Stomach (tissue), 4 donors: ENCODE data around the gene SLA2.

ENCODE experiments used
- EP300 ChIP-seq: sonication (generic); formaldehyde crosslinking; IDR thresholded peaks from one replicate; pipeline ENCODE4 v1.6.1; 2017; ENCODE audit warnings: antibody characterized with exemption
- POLR2A ChIP-seq, 4 donors: fragments of 450-650 bp; IDR thresholded peaks; one replicate each; pipeline ENCODE4 v1.6.1; 2016; ENCODE audit warnings: antibody characterized with exemption in 4 of 4, control low read depth in 2 of 4, mild to moderate bottlenecking in 1 of 4, moderate library complexity in 1 of 4
- POLR2AphosphoS5 ChIP-seq, 3 donors: sonication (generic); formaldehyde crosslinking; IDR thresholded peaks; one replicate each; pipeline ENCODE4 v1.6.1; 2016; ENCODE audit warnings: antibody characterized with exemption in 3 of 3
- TF ChIP-seq, protein P1 (sequence below), 7 experiments: fragments of 450-650 bp in 4 of 7; fragments of 200-600 bp in 3 of 7; sonication (generic) in 3 of 7; IDR thresholded peaks; one replicate each; pipeline ENCODE4 v1.5.1; 2016 to 2019; ENCODE audit warnings: antibody characterized with exemption in 7 of 7, control low read depth in 2 of 7, mild to moderate bottlenecking in 1 of 7

DNA sequence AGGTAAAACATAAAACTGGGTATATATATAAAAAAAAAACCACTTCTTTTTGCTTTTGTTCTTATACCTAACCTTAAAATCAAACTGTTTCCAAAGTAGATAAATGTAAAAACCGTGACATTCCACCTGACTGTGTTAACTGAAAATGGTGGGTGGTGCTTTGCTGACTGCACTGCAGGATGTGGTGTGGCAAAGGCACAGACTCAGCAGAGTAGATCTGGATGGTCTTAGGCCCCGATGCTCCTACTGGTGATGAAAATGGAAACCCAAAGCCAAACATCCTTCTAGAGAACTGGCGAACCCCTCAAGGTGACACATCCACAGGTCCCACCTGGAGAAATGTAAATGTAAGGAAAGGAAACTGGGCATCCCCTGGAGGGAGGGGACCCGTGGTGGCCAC is 63.7 kb downstream of the SLA2 start:
- TF ChIP-seq, protein P1, sequence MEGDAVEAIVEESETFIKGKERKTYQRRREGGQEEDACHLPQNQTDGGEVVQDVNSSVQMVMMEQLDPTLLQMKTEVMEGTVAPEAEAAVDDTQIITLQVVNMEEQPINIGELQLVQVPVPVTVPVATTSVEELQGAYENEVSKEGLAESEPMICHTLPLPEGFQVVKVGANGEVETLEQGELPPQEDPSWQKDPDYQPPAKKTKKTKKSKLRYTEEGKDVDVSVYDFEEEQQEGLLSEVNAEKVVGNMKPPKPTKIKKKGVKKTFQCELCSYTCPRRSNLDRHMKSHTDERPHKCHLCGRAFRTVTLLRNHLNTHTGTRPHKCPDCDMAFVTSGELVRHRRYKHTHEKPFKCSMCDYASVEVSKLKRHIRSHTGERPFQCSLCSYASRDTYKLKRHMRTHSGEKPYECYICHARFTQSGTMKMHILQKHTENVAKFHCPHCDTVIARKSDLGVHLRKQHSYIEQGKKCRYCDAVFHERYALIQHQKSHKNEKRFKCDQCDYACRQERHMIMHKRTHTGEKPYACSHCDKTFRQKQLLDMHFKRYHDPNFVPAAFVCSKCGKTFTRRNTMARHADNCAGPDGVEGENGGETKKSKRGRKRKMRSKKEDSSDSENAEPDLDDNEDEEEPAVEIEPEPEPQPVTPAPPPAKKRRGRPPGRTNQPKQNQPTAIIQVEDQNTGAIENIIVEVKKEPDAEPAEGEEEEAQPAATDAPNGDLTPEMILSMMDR (IDR thresholded peaks at IDR 0.05), result no peak
- TF ChIP-seq EP300 (no peak), POLR2A (IDR thresholded peaks at IDR 0.05) (no peak), POLR2AphosphoS5 (IDR thresholded peaks at IDR 0.05) (no peak)
